Measurements from ENCODE around the gene RALGAPB. TPM values are rescaled to one million over a fixed set of nuclear protein-coding genes. Genes with fewer than 3 reads are reported as not detected.

RALGAPB gene
- total and polyA plus RNA-seq, 3 donors from 2014 or later, result 49.9 to 64.7 (median 52.6) TPM

GRCh38 chr20:38554986-38555385 is 82.3 kb downstream of the RALGAPB start:
- TF ChIP-seq POLR2A (IDR thresholded peaks at IDR 0.05), result no peak
- Histone ChIP-seq H3K36me3 (ENCODE audit: low read depth, missing control alignments) (no peaks in the 10 kb centered on the region), H3K9me3 (no peaks in the 10 kb centered on the region), H3K4me1 (no peaks in the 10 kb centered on the region), H3K27me3 (no peaks in the 10 kb centered on the region), H3K4me3 (no peak overlapping the region), H3K27ac (no peak overlapping the region)
- DNase-seq, result no peak
- WGBS, 2 donors, result 92 to 96% methylated on average over 2 of the region's 2 CpGs
- intact Hi-C loops (cut with DNase I; ENCODE audit: low total_unique reads), result no loop called here

- intact Hi-C loops (cut with DNase I; ENCODE audit: low total_unique reads), result no loop called here
- Histone ChIP-seq H3K4me1 (no peaks in the 10 kb centered on the region), H3K36me3 (ENCODE audit: low read depth, missing control alignments) (no peaks in the 10 kb centered on the region), H3K4me3 (no peak overlapping the region), H3K27me3 (no peaks in the 10 kb centered on the region), H3K9me3 (no peaks in the 10 kb centered on the region), H3K27ac (no peak overlapping the region)
- no peak for DNase-seq
- no peak for TF ChIP-seq POLR2A (IDR thresholded peaks at IDR 0.05)
- TF ChIP-seq CTCF (IDR thresholded peaks at IDR 0.05), result no peak
Observed at GRCh38 chr20:38555395-38555794, 82.8 kb downstream of the RALGAPB start.

- no peak for DNase-seq
- intact Hi-C loops (cut with DNase I; ENCODE audit: low total_unique reads), result no loop called here
- TF ChIP-seq POLR2A (IDR thresholded peaks at IDR 0.05) (no peak), CTCF (IDR thresholded peaks at IDR 0.05) (no peak)
- H3K9me3 ChIP-seq, result no peaks in the 10 kb centered on the region
- no peak overlapping the region for H3K27ac ChIP-seq
- H3K36me3 ChIP-seq (ENCODE audit: low read depth, missing control alignments), result no peaks in the 10 kb centered on the region
- H3K27me3 ChIP-seq, result no peaks in the 10 kb centered on the region
- no peaks in the 10 kb centered on the region for H3K4me1 ChIP-seq
- 88 to 100% methylated on average over 2 of the region's 2 CpGs for WGBS, 2 donors
- no peak overlapping the region for H3K4me3 ChIP-seq
Observed at GRCh38 chr20:38557174-38557573, 84.5 kb downstream of the RALGAPB start.

GRCh38 chr20:38558596-38559360 is 86.1 kb downstream of the RALGAPB start:
- Histone ChIP-seq H3K9me3 (no peaks in the 10 kb centered on the region), H3K4me3 (no peak overlapping the region), H3K27ac (no peak overlapping the region), H3K36me3 (ENCODE audit: low read depth, missing control alignments) (no peaks in the 10 kb centered on the region), H3K4me1 (no peaks in the 10 kb centered on the region), H3K27me3 (no peaks in the 10 kb centered on the region)
- TF ChIP-seq POLR2A (IDR thresholded peaks at IDR 0.05), result no peak
- TF ChIP-seq CTCF (IDR thresholded peaks at IDR 0.05), result no peak
- WGBS, 2 donors, result 83 to 90% methylated on average over 3 of the region's 3 CpGs
- intact Hi-C loops (cut with DNase I; ENCODE audit: low total_unique reads), result no loop called here
- DNase-seq, result no peak

- H3K27ac ChIP-seq, result no peak overlapping the region
- H3K9me3 ChIP-seq, result no peaks in the 10 kb centered on the region
- no peaks in the 10 kb centered on the region for H3K4me1 ChIP-seq
- no peak overlapping the region for H3K4me3 ChIP-seq
- intact Hi-C loops (cut with DNase I; ENCODE audit: low total_unique reads), result no loop called here
- no peaks in the 10 kb centered on the region for H3K36me3 ChIP-seq (ENCODE audit: low read depth, missing control alignments)
- DNase-seq, result no peak
- H3K27me3 ChIP-seq, result no peaks in the 10 kb centered on the region
- TF ChIP-seq CTCF (IDR thresholded peaks at IDR 0.05) (no peak), POLR2A (IDR thresholded peaks at IDR 0.05) (no peak)
- WGBS, 2 donors, result 96% methylated on average over 3 of the region's 3 CpGs
Observed at GRCh38 chr20:38559764-38560163, 87.1 kb downstream of the RALGAPB start.

All from testis (tissue), 3 donors.